SH-SY5Y (cell line): Measurements from ENCODE around the gene SLC25A42.

Experiments
- GATA2 ChIP-seq: IDR thresholded peaks from 2 replicates; pipeline ENCODE4 v1.6.1; 2011; ENCODE audit warnings: mild to moderate bottlenecking, low read depth, low read length
- GATA3 ChIP-seq: IDR thresholded peaks from 2 replicates; pipeline ENCODE4 v1.6.1; 2011; ENCODE audit warnings: low read depth, mild to moderate bottlenecking, low read length, moderate library complexity

- TF ChIP-seq GATA2 (no peak), GATA3 (no peak)
These were observed 31.9 kb downstream of the SLC25A42 start for GRCh38 chr19:19095691-19096090.
